ENCODE data around the gene HNRNPAB.
"Not testable (repeated sequence)": the region's sequence is repeated elsewhere in the genome, so short reads cannot be mapped to it uniquely, and the experiment has no call there.

The HNRNPAB gene

GRCh38 chr5:178198151-178198550, 6.2 kb upstream of the HNRNPAB start:
- not testable (repeated sequence) for DNase-seq

DNA sequence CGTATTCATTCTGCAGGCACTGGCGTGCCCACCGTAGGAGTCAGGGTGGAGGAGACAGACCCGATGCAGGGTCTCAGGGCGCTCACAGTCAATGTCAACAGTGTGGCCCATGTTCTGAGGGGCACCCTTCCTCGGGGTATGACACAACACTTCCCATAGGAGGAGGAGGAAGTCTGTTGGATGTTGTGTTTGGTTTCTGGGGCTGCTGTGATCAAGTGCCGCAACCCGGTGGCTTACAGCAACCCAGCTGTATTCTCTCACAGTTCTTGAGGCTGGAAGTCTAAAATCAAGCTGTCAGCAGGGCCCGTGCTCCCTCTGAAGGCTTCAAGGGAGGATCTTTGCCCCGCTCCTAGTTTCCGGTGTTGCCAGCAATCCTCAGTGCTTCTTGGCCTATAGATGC, 5.6 kb upstream of the HNRNPAB start:
- DNase-seq = no peak

- no peak for DNase-seq
Measured at GRCh38 chr5:178199581-178200434, 4.5 kb upstream of the HNRNPAB start.

DNA sequence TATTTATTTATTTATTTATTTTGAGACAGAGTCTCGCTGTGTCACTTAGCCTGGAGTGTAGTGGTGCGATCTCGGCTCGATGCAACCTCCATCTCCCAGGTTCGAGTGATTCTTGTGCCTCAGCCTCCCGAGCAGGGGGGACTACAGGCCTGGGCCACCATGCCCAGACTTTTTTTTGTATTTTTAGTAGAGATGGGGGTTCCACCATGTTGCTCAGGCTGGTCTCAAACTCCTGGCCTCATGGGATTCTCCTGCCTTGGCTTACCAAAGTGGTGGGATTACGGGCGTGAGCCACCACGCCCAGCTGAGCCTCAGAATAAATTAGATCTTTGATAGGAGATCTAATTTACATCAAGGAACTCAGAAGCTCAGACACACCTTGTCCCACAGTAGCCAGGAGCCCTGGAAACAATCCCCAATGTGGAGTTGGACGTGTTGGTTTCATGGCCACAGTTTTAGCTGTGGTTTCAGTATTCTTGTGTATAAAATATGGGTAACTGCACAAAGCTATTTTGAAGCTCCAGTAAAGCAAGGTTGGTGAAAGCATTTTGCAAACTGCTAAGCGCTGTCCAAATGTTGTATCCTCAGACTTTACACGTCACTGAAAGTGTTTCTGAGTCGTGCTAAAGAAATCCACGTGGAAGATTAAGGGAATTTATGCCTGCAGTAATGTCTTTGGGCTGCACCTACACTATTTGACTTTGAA, 3.0 kb upstream of the HNRNPAB start:
- DNase-seq = no peak

DNA sequence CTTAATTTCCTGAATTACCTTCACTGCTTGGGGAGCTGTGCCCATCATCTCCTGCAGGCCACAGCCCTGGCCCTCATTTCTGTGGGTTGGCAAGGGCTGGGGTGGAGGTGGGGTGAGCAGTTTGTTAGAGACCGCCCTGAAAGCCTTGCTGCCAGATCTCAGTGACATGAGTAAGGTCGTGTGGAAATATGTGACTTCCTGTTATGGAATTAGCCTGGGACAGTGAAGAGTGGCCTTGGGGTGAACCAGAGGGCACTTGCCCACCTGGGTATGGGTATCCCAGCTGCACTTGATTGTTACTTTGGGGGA, 2.5 kb upstream of the HNRNPAB start:
- no peak for DNase-seq

GRCh38 chr5:178202541-178202940, 1.8 kb upstream of the HNRNPAB start:
- no peak for DNase-seq

GRCh38 chr5:178203670-178204181, 607 bp upstream of the HNRNPAB start:
- DNase-seq = peak in 1 of 3 experiments; percentile 53

DNA sequence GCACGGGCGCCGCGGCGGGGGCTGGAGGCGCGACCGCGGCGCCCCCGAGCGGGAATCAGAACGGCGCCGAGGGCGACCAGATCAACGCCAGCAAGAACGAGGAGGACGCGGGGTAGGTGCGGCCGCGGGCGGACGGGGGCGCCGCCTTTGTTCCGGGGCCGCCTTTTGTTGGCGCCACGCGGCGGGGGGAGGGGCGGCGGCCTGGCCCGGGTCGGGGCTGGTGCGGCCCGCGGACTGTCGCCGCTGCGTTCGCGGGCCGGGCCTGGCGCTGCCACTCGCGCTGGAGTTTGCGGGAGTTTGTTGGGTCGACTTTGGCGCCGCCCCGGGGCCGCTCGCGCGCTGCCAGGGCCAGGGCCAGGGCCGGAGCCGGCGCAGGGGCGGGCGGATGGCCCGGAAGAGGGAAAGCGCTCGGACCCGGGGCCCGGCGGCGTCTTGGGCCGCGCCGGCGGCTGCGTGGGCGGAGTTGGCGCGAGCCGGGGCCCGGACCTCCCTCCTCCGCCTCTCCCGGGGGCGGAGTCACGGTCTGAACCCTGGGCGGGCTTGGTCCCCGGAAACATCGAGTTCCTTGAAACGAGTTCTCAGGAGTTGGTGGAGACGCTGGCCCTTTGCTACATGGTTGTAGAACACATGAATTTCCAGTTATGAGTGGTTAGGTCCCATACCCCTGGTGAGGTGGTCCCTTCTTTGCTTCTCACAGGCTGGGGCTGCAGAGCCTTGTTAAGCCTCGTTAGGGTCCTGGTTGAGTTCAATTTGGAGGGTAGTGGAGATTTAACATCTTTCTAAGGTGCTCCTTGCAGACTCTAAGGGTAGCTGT, 809 bp downstream of the HNRNPAB start:
- DNase-seq = peak; percentile 49 to 52 (median 50)

DNA sequence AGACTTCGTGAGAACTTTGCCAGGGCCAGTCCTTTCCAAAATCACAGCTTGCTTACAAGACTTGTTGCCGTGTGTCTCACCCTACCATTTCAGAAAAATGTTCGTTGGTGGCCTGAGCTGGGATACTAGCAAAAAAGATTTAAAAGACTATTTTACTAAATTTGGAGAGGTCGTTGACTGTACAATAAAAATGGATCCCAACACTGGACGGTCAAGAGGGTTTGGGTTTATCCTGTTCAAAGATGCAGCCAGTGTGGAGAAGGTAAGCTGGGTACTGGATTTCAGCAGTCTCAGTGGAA, 1.4 kb downstream of the HNRNPAB start:
- DNase-seq = no peak

DNA sequence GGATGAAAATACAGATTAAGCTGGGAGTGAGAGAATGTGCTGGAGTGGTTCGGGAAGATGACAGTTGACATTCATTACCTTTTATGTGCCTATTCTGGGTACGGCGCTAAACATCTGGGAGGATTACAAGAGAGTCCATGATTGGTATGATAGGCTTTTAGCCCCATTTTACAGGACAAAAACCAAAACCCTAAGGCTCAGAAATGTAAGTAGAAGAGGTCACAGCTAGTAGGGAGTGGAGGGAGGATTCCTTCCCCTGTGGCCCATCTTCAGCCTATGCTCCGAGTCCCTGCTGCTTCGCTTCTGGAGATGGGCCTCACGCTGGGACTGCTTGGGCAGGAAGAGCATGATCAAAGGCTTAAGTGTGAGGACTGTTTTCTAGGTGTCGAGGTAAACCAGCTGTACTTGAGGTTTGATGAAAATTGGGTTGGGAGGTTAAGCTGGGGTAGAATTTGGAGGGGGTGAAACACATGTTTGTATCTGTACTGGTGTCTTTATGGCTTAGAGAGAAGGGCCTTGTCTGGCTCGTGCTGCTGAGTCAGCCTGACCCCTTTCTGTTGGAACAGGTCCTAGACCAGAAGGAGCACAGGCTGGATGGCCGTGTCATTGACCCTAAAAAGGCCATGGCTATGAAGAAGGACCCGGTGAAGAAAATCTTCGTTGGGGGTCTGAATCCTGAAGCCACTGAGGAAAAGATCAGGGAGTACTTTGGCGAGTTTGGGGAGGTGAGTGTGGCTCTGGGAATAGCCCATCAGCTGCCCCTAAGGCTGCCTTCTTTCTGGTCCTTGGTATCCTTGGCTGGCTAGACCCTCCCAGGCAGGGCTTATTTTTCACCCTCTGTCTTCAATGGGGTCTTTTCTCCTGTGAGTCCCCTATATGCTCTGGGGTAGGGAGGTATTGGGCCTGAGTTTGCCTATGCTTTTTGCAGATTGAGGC, 2.1 kb downstream of the HNRNPAB start:
- DNase-seq = no peak

GRCh38 chr5:178207183-178207916, 3.0 kb downstream of the HNRNPAB start:
- no peak for DNase-seq

- DNase-seq = no peak
Measured at GRCh38 chr5:178207917-178208280, 3.6 kb downstream of the HNRNPAB start.

DNA sequence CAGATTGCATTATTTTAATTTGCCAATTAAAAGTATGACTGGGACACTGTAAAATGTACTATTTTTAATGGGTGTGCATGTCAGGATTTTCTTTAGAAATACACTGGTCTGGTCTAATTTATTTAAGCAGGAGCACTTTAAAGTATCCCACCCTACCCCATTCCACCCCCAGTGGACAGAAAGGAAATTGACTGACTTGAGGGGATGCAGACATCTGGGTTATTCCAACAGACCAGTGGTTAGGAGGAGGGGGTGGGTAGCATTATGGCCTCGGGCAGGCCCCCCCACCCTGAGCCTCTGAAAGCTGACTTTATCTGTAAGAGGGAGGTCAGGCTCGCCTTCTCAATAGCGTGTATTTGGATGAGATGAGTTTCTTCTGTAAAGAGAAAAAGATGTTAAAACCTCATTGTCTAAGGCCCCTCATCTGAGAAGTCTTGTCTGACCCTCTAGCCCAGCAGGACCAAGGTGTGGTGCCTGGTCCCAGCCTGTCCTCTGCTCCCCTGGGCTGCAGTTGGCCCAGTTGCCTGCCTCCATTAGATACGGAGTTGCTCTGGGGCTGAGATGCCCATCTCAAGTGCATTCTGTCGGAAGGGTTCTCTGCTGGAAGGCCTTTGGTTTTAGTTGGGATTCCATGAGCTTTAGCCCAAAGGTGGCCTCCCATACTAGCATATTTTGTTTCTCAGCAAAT, 4.4 kb downstream of the HNRNPAB start:
- no peak for DNase-seq

DNA sequence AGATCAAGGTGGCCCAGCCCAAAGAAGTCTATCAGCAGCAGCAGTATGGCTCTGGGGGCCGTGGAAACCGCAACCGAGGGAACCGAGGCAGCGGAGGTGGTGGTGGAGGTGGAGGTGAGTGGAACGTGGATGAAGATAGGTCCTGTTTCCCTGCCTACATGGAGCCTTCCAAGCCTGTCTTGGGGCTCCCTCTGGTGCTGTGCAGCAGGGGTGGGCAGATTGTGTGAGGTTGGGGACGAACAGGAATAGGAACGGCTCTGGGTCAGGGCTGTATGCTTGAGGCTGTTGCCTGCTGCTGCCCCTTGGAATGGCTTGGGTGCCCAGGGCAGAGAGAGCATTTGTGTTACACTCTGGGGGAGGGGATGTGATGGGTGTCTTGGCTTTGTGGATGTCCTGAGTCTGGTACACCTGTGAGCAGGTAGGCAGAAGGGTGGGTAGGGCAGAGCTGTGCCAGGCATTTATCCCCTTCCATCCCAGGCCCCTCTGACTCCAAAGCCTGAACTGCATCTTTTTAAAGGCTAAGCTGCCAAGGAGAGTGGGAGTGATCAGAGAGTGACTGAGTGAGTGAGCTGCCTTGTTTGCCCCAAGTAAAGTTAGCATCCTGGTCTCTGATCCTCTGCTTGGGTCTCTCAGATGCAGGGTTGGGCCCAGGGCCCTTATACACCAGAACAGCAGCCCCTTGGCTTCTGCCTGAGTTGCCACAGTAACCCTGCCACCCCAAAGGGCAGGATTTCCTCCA, 5.2 kb downstream of the HNRNPAB start:
- DNase-seq = no peak

GRCh38 chr5:178210073-178210535, 5.8 kb downstream of the HNRNPAB start:
- DNase-seq = no peak

- peak in 1 of 3 experiments; percentile 2 for DNase-seq
Measured at GRCh38 chr5:178210686-178211085, 6.4 kb downstream of the HNRNPAB start.

DNA sequence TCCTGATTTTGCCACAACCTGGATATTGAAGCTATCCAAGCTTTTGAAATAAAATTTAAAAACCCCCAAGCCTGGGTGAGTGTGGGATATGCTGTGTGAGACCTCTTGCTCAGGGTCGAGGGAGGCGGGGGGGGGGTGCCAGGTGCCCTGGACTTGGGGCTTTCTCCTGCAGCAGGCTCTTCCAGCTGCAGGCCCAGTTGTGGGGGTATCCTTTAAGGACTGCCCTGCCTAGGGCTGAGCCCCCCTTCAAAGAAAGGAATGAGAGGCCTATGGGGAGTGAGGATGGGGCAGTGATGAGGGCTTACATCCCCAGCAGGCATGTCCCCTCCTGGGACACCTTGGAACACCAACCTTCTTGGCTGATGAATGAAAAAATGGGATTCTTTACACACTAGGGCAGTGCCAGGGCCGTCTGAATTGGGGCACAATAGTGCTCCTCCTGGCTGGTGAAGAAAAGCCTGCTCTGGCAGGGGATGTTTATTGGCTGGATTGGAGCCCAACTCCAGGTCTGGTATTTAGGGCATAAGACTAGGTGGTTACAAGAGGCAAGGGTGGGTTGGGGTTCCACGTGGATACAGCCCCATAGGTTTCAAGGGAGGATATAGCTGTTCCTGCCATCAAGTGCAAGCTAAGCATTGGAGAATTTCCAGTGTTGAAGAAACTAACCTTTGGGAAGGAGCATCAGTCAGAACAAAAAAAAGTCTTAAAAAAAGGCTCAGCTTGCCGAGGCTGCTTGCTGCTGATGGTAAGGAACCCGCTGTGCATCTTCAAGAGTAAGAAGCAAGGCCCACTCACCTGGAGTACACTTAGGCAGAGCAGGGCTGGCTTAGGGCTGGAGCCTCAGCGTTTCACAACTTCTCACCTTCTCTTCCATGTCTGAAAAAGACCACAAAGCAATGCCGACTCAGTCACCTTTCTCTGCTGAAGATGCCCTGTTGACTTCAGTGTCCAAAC, 7.0 kb downstream of the HNRNPAB start:
- no peak for DNase-seq

- DNase-seq = no peak
Measured at GRCh38 chr5:178212241-178213002, 8.1 kb downstream of the HNRNPAB start.

Measured in NCI-H1417 (cell line).